ENCODE data around the gene HILPDA.
A peak's percentile ranks its signal among the peaks of the same experiment; 100 is the strongest.
"Not testable (repeated sequence)": the region's sequence is repeated elsewhere in the genome, so short reads cannot be mapped to it uniquely, and the experiment has no call there.

Gene HILPDA

GRCh38 chr7:128462460-128462859, 6.8 kb downstream of the HILPDA start:
- Histone ChIP-seq H3K27ac (ENCODE audit: low read depth, low read length) (no peak overlapping the region), H3K79me2 (ENCODE audit: insufficient read depth, low read length) (peaks cover 18% of the 10 kb centered on the region; the same call in 1 of the 2 replicates), H2AFZ (ENCODE audit: low read depth, low read length, severe bottlenecking) (no peak overlapping the region)

GRCh38 chr7:128463345-128463744, 7.7 kb downstream of the HILPDA start:
- H3K9ac ChIP-seq (ENCODE audit: low read length); H3K27ac ChIP-seq (ENCODE audit: low read depth, low read length); H4K20me1 ChIP-seq (ENCODE audit: low read depth, low read length); H3K36me3 ChIP-seq (ENCODE audit: low read length); H3K4me2 ChIP-seq (ENCODE audit: low read depth, low read length, poor library complexity, severe bottlenecking); H3K9me3 ChIP-seq (ENCODE audit: insufficient read depth, low read length); H3K27me3 ChIP-seq (ENCODE audit: low read length); H3K9me2 ChIP-seq (replicated peaks; ENCODE audit: insufficient read depth, low read length); H3K4me3 ChIP-seq (ENCODE audit: insufficient read depth, low read length, poor library complexity, severe bottlenecking); H2AFZ ChIP-seq (ENCODE audit: low read depth, low read length, severe bottlenecking): not testable (repeated sequence)
- H3F3A ChIP-seq (ENCODE audit: insufficient read depth): peaks cover 12% of the 10 kb centered on the region
- peaks cover 12% of the 10 kb centered on the region; the same call in 1 of the 2 replicates for H3K79me2 ChIP-seq (ENCODE audit: insufficient read depth, low read length)

More at GRCh38 chr7:128462460-128462859, 6.8 kb downstream of the HILPDA start:
- TF ChIP-seq EZH2phosphoT487 (conservative IDR thresholded peaks at IDR 0.05; ENCODE audit: low read length): no peak
- Histone ChIP-seq H3K27me3 (ENCODE audit: low read length) (no peaks in the 10 kb centered on the region), H3K9me3 (ENCODE audit: insufficient read depth, low read length) (no peaks in the 10 kb centered on the region), H3F3A (ENCODE audit: insufficient read depth) (peaks cover 19% of the 10 kb centered on the region), H3K4me3 (ENCODE audit: insufficient read depth, low read length, poor library complexity, severe bottlenecking) (no peak overlapping the region), H3K36me3 (ENCODE audit: low read length) (no peaks in the 10 kb centered on the region), H3K4me2 (ENCODE audit: low read depth, low read length, poor library complexity, severe bottlenecking) (no peak overlapping the region), H3K9ac (ENCODE audit: low read length) (no peak overlapping the region), H4K20me1 (ENCODE audit: low read depth, low read length) (no peaks in the 10 kb centered on the region), H3K9me2 (replicated peaks; ENCODE audit: insufficient read depth, low read length) (no peaks in the 10 kb centered on the region)

GRCh38 chr7:128463933-128464332, 8.3 kb downstream of the HILPDA start:
- not testable (repeated sequence) for H3F3A ChIP-seq (ENCODE audit: insufficient read depth); H3K4me3 ChIP-seq (ENCODE audit: insufficient read depth, low read length, poor library complexity, severe bottlenecking); H3K27ac ChIP-seq (ENCODE audit: low read depth, low read length); H4K20me1 ChIP-seq (ENCODE audit: low read depth, low read length); H3K4me2 ChIP-seq (ENCODE audit: low read depth, low read length, poor library complexity, severe bottlenecking); H3K9me2 ChIP-seq (replicated peaks; ENCODE audit: insufficient read depth, low read length); H2AFZ ChIP-seq (ENCODE audit: low read depth, low read length, severe bottlenecking); H3K79me2 ChIP-seq (ENCODE audit: insufficient read depth, low read length); H3K9me3 ChIP-seq (ENCODE audit: insufficient read depth, low read length); H3K36me3 ChIP-seq (ENCODE audit: low read length); H3K27me3 ChIP-seq (ENCODE audit: low read length); H3K9ac ChIP-seq (ENCODE audit: low read length)

- not testable (repeated sequence) for H3K4me2 ChIP-seq (ENCODE audit: low read depth, low read length, poor library complexity, severe bottlenecking); H3K79me2 ChIP-seq (ENCODE audit: insufficient read depth, low read length); H3K9ac ChIP-seq (ENCODE audit: low read length); H3K9me2 ChIP-seq (replicated peaks; ENCODE audit: insufficient read depth, low read length); H3K4me3 ChIP-seq (ENCODE audit: insufficient read depth, low read length, poor library complexity, severe bottlenecking); H4K20me1 ChIP-seq (ENCODE audit: low read depth, low read length); H3K36me3 ChIP-seq (ENCODE audit: low read length); H3K27me3 ChIP-seq (ENCODE audit: low read length); H3K27ac ChIP-seq (ENCODE audit: low read depth, low read length); H3F3A ChIP-seq (ENCODE audit: insufficient read depth); H3K9me3 ChIP-seq (ENCODE audit: insufficient read depth, low read length); H2AFZ ChIP-seq (ENCODE audit: low read depth, low read length, severe bottlenecking)
Measured at GRCh38 chr7:128466871-128467270, 11.2 kb downstream of the HILPDA start.

- Histone ChIP-seq H3K79me2 (ENCODE audit: insufficient read depth, low read length) (peaks cover 26% of the 10 kb centered on the region), H2AFZ (ENCODE audit: low read depth, low read length, severe bottlenecking) (peak within 1 kb of the TSS; percentile 80), H3K4me3 (ENCODE audit: insufficient read depth, low read length, poor library complexity, severe bottlenecking) (peak within 1 kb of the TSS; percentile 77), H3K4me2 (ENCODE audit: low read depth, low read length, poor library complexity, severe bottlenecking) (peak within 1 kb of the TSS; percentile 72), H3K27ac (ENCODE audit: low read depth, low read length) (peak within 1 kb of the TSS; percentile 72), H3K9ac (ENCODE audit: low read length) (peak within 1 kb of the TSS; percentile 94)
- not testable (repeated sequence) for H3F3A ChIP-seq (ENCODE audit: insufficient read depth); H3K9me3 ChIP-seq (ENCODE audit: insufficient read depth, low read length); H3K27me3 ChIP-seq (ENCODE audit: low read length); H4K20me1 ChIP-seq (ENCODE audit: low read depth, low read length); H3K9me2 ChIP-seq (replicated peaks; ENCODE audit: insufficient read depth, low read length); H3K36me3 ChIP-seq (ENCODE audit: low read length)
Measured at GRCh38 chr7:128476402-128477335, 21.0 kb downstream of the HILPDA start, which contains the start of gene METTL2B. Gene METTL2B, plus strand, starts transcription at chr7:128476748. Its CDS starts 18 bp downstream, at chr7:128476766.

- not testable (repeated sequence) for H3K36me3 ChIP-seq (ENCODE audit: low read length); H3F3A ChIP-seq (ENCODE audit: insufficient read depth); H3K9me2 ChIP-seq (replicated peaks; ENCODE audit: insufficient read depth, low read length); H3K9me3 ChIP-seq (ENCODE audit: insufficient read depth, low read length); H4K20me1 ChIP-seq (ENCODE audit: low read depth, low read length); H3K27me3 ChIP-seq (ENCODE audit: low read length)
- Histone ChIP-seq H3K4me2 (ENCODE audit: low read depth, low read length, poor library complexity, severe bottlenecking) (peak overlapping the region; percentile 72), H2AFZ (ENCODE audit: low read depth, low read length, severe bottlenecking) (peak overlapping the region; percentile 80), H3K79me2 (ENCODE audit: insufficient read depth, low read length) (peaks cover 26% of the 10 kb centered on the region), H3K4me3 (ENCODE audit: insufficient read depth, low read length, poor library complexity, severe bottlenecking) (peak overlapping the region; percentile 77), H3K9ac (ENCODE audit: low read length) (peak overlapping the region; percentile 94), H3K27ac (ENCODE audit: low read depth, low read length) (peak overlapping the region; percentile 72)
Measured at GRCh38 chr7:128477336-128477690, 21.6 kb downstream of the HILPDA start.

GRCh38 chr7:128479082-128479481, 23.4 kb downstream of the HILPDA start:
- H3K4me2 ChIP-seq (ENCODE audit: low read depth, low read length, poor library complexity, severe bottlenecking); H3K36me3 ChIP-seq (ENCODE audit: low read length); H3K27ac ChIP-seq (ENCODE audit: low read depth, low read length): not testable (repeated sequence)

GRCh38 chr7:128488134-128488533, 32.5 kb downstream of the HILPDA start:
- not testable (repeated sequence) for H3K9me3 ChIP-seq (ENCODE audit: insufficient read depth, low read length); H3K9ac ChIP-seq (ENCODE audit: low read length); H3F3A ChIP-seq (ENCODE audit: insufficient read depth); H2AFZ ChIP-seq (ENCODE audit: low read depth, low read length, severe bottlenecking); H3K4me3 ChIP-seq (ENCODE audit: insufficient read depth, low read length, poor library complexity, severe bottlenecking); H3K79me2 ChIP-seq (ENCODE audit: insufficient read depth, low read length); H4K20me1 ChIP-seq (ENCODE audit: low read depth, low read length); H3K9me2 ChIP-seq (replicated peaks; ENCODE audit: insufficient read depth, low read length); H3K36me3 ChIP-seq (ENCODE audit: low read length); H3K27me3 ChIP-seq (ENCODE audit: low read length); H3K4me2 ChIP-seq (ENCODE audit: low read depth, low read length, poor library complexity, severe bottlenecking); H3K27ac ChIP-seq (ENCODE audit: low read depth, low read length)

More at GRCh38 chr7:128479082-128479481, 23.4 kb downstream of the HILPDA start:
- H3K9ac ChIP-seq (ENCODE audit: low read length); H3F3A ChIP-seq (ENCODE audit: insufficient read depth); H4K20me1 ChIP-seq (ENCODE audit: low read depth, low read length); H2AFZ ChIP-seq (ENCODE audit: low read depth, low read length, severe bottlenecking); H3K27me3 ChIP-seq (ENCODE audit: low read length); H3K9me2 ChIP-seq (replicated peaks; ENCODE audit: insufficient read depth, low read length); H3K9me3 ChIP-seq (ENCODE audit: insufficient read depth, low read length); H3K4me3 ChIP-seq (ENCODE audit: insufficient read depth, low read length, poor library complexity, severe bottlenecking): not testable (repeated sequence)
- peaks cover 26% of the 10 kb centered on the region for H3K79me2 ChIP-seq (ENCODE audit: insufficient read depth, low read length)
